Liver (tissue), 3 donors: ENCODE measurements around the gene PCNX4.

Experiments
- EGR1 ChIP-seq, 2 donors: IDR thresholded peaks; 2 replicates each; pipeline ENCODE4 v1.6.1; 2016 to 2018; ENCODE audit warnings: antibody characterized with exemption in 2 of 2, low read depth in 2 of 2
- FOXA1 ChIP-seq: IDR thresholded peaks from 2 replicates; pipeline ENCODE4 v1.6.1; 2016; ENCODE audit warnings: antibody characterized with exemption
- JUND ChIP-seq, 2 donors: IDR thresholded peaks; 2 replicates each; pipeline ENCODE4 v1.6.1; 2016; ENCODE audit warnings: antibody characterized with exemption in 2 of 2
- MAX ChIP-seq: IDR thresholded peaks from 2 replicates; pipeline ENCODE4 v1.6.1; 2016; ENCODE audit warnings: antibody characterized with exemption
- RAD21 ChIP-seq, 2 donors: IDR thresholded peaks; 2 replicates each; pipeline ENCODE4 v1.6.1; 2016; ENCODE audit warnings: antibody characterized with exemption in 2 of 2, mild to moderate bottlenecking in 2 of 2
- SP1 ChIP-seq: IDR thresholded peaks from 2 replicates; pipeline ENCODE4 v1.6.1; 2018; ENCODE audit warnings: antibody characterized with exemption, mild to moderate bottlenecking
- TAF1 ChIP-seq: conservative IDR thresholded peaks from 2 replicates; pipeline ENCODE4 v1.6.1; 2016; ENCODE audit warnings: antibody characterized with exemption, mild to moderate bottlenecking
- YY1 ChIP-seq: IDR thresholded peaks from 2 replicates; pipeline ENCODE4 v1.6.1; 2016; ENCODE audit warnings: antibody characterized with exemption, mild to moderate bottlenecking
- TF ChIP-seq, protein P1 (sequence below): fragments of 150-350 bp; IDR thresholded peaks from 2 replicates; pipeline ENCODE4 v1.5.1; 2017; ENCODE audit warnings: improper control_type of control experiment, low read depth, low read length; ENCODE audit not compliant: missing input control
- TF ChIP-seq, protein P2 (sequence below): IDR thresholded peaks from 2 replicates; pipeline ENCODE4 v1.6.1; 2016; ENCODE audit warnings: antibody characterized with exemption, mild to moderate bottlenecking
- TF ChIP-seq, protein P3 (sequence below): IDR thresholded peaks from 2 replicates; pipeline ENCODE4 v1.6.1; 2016; ENCODE audit warnings: antibody characterized with exemption
- donor health status: healthy.
- donor health status: healthy.

GRCh38 chr14:60094306-60094897, 2.7 kb downstream of the PCNX4 start:
- TF ChIP-seq, protein P1, sequence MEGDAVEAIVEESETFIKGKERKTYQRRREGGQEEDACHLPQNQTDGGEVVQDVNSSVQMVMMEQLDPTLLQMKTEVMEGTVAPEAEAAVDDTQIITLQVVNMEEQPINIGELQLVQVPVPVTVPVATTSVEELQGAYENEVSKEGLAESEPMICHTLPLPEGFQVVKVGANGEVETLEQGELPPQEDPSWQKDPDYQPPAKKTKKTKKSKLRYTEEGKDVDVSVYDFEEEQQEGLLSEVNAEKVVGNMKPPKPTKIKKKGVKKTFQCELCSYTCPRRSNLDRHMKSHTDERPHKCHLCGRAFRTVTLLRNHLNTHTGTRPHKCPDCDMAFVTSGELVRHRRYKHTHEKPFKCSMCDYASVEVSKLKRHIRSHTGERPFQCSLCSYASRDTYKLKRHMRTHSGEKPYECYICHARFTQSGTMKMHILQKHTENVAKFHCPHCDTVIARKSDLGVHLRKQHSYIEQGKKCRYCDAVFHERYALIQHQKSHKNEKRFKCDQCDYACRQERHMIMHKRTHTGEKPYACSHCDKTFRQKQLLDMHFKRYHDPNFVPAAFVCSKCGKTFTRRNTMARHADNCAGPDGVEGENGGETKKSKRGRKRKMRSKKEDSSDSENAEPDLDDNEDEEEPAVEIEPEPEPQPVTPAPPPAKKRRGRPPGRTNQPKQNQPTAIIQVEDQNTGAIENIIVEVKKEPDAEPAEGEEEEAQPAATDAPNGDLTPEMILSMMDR = no peak
- TF ChIP-seq, protein P2, sequence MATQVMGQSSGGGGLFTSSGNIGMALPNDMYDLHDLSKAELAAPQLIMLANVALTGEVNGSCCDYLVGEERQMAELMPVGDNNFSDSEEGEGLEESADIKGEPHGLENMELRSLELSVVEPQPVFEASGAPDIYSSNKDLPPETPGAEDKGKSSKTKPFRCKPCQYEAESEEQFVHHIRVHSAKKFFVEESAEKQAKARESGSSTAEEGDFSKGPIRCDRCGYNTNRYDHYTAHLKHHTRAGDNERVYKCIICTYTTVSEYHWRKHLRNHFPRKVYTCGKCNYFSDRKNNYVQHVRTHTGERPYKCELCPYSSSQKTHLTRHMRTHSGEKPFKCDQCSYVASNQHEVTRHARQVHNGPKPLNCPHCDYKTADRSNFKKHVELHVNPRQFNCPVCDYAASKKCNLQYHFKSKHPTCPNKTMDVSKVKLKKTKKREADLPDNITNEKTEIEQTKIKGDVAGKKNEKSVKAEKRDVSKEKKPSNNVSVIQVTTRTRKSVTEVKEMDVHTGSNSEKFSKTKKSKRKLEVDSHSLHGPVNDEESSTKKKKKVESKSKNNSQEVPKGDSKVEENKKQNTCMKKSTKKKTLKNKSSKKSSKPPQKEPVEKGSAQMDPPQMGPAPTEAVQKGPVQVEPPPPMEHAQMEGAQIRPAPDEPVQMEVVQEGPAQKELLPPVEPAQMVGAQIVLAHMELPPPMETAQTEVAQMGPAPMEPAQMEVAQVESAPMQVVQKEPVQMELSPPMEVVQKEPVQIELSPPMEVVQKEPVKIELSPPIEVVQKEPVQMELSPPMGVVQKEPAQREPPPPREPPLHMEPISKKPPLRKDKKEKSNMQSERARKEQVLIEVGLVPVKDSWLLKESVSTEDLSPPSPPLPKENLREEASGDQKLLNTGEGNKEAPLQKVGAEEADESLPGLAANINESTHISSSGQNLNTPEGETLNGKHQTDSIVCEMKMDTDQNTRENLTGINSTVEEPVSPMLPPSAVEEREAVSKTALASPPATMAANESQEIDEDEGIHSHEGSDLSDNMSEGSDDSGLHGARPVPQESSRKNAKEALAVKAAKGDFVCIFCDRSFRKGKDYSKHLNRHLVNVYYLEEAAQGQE = no peak
- TF ChIP-seq RAD21 (IDR thresholded peaks at IDR 0.05) = no peak
- no peak for TF ChIP-seq YY1
- no peak for TF ChIP-seq JUND (IDR thresholded peaks at IDR 0.05)
- no peak for TF ChIP-seq MAX
- TF ChIP-seq, protein P3, sequence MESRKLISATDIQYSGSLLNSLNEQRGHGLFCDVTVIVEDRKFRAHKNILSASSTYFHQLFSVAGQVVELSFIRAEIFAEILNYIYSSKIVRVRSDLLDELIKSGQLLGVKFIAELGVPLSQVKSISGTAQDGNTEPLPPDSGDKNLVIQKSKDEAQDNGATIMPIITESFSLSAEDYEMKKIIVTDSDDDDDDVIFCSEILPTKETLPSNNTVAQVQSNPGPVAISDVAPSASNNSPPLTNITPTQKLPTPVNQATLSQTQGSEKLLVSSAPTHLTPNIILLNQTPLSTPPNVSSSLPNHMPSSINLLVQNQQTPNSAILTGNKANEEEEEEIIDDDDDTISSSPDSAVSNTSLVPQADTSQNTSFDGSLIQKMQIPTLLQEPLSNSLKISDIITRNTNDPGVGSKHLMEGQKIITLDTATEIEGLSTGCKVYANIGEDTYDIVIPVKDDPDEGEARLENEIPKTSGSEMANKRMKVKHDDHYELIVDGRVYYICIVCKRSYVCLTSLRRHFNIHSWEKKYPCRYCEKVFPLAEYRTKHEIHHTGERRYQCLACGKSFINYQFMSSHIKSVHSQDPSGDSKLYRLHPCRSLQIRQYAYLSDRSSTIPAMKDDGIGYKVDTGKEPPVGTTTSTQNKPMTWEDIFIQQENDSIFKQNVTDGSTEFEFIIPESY = no peak
- TF ChIP-seq TAF1 = no peak
- TF ChIP-seq SP1 = no peak
- TF ChIP-seq FOXA1 = no peak
- no peak for TF ChIP-seq EGR1 (IDR thresholded peaks at IDR 0.05; ENCODE audit: low read depth in 2 of 2)
